CD14-positive monocyte (primary cell): ENCODE results near the gene JARID2. TPM values are rescaled to one million over a fixed set of nuclear protein-coding genes. Genes with fewer than 3 reads are reported as not detected.

Experiments
- DNase-seq, 3 donors: peaks; one replicate each; pipeline ENCODE4 v3.0.0-alpha.2; 2011 to 2022
- H2AFZ ChIP-seq: 2 replicates; pipeline ENCODE4 v1.6.0; 2012; ENCODE audit warnings: mild to moderate bottlenecking, low read depth, low read length, inconsistent platforms; ENCODE audit not compliant: insufficient read depth, poor library complexity, severe bottlenecking
- H3K27ac ChIP-seq, 2 donors: 1 replicate in 1 of 2; 2 replicates in 1 of 2; pipeline ENCODE4 v1.5.1; 2012 to 2013; ENCODE audit warnings: low read length in 2 of 2, control low read depth in 1 of 2, inconsistent platforms in 1 of 2, low read depth in 1 of 2, mild to moderate bottlenecking in 1 of 2
- H3K27me3 ChIP-seq, 2 donors: one replicate each; pipeline versions ENCODE4 v1.6.0 to v1.6.1; 2011 to 2013; ENCODE audit warnings: low read length in 2 of 2; ENCODE audit not compliant: control insufficient read depth in 2 of 2, insufficient read depth in 2 of 2
- H3K36me3 ChIP-seq, 2 donors: replicated peaks in 1 of 2; 1 replicate in 1 of 2; 2 replicates in 1 of 2; pipeline versions ENCODE4 v1.5.1 to v1.6.1; 2012 to 2013; ENCODE audit warnings: low read length in 2 of 2, control low read depth in 1 of 2, inconsistent platforms in 1 of 2, mild to moderate bottlenecking in 1 of 2; ENCODE audit not compliant: insufficient read depth in 2 of 2, control insufficient read depth in 1 of 2
- H3K4me1 ChIP-seq, 2 donors: 1 replicate in 1 of 2; 2 replicates in 1 of 2; pipeline versions ENCODE4 v1.5.1 to v1.6.1; 2012 to 2013; ENCODE audit warnings: low read length in 2 of 2, control low read depth in 1 of 2, inconsistent platforms in 1 of 2, mild to moderate bottlenecking in 1 of 2, moderate library complexity in 1 of 2; ENCODE audit not compliant: insufficient read depth in 2 of 2, control insufficient read depth in 1 of 2
- H3K4me2 ChIP-seq: replicated peaks from 2 replicates; pipeline ENCODE3; 2012; ENCODE audit warnings: low read length, moderate library complexity, mild to moderate bottlenecking; ENCODE audit not compliant: poor library complexity, severe bottlenecking; ENCODE audit errors: extremely low read depth
- H3K4me3 ChIP-seq, 3 experiments: fragments of 200-600 bp in 1 of 3; sonication (generic) in 1 of 3; replicated peaks in 1 of 3; 1 replicate in 2 of 3; 2 replicates in 1 of 3; pipeline ENCODE4 v1.5.1; 2011 to 2013; ENCODE audit warnings: low read length in 3 of 3, mild to moderate bottlenecking in 3 of 3, control low read depth in 2 of 3, low read depth in 2 of 3, inconsistent platforms in 1 of 3, moderate library complexity in 1 of 3
- H3K79me2 ChIP-seq: 2 replicates; pipeline ENCODE4 v1.6.0; 2012; ENCODE audit warnings: mild to moderate bottlenecking, control low read depth, inconsistent platforms, low read length, moderate library complexity; ENCODE audit not compliant: insufficient read depth
- H3K9ac ChIP-seq: 2 replicates; pipeline ENCODE4 v1.6.0; 2017; ENCODE audit warnings: low read length, mild to moderate bottlenecking; ENCODE audit not compliant: insufficient read depth, poor library complexity, severe bottlenecking
- H3K9me3 ChIP-seq, 2 donors: replicated peaks in 1 of 2; 1 replicate in 1 of 2; 2 replicates in 1 of 2; pipeline versions ENCODE4 v1.5.1 to v1.6.1; 2012 to 2013; ENCODE audit warnings: low read length in 2 of 2, control low read depth in 1 of 2; ENCODE audit not compliant: control insufficient read depth in 1 of 2, insufficient read depth in 1 of 2
- H4K20me1 ChIP-seq: 2 replicates; pipeline ENCODE4 v1.6.0; 2012; ENCODE audit warnings: mild to moderate bottlenecking, low read length, control low read depth, moderate library complexity; ENCODE audit not compliant: insufficient read depth
- H3K27ac Mint-ChIP-seq, 7 donors: one replicate each; pipeline ENCODE4 v1.8.0; 2020; ENCODE audit warnings: mild to moderate bottlenecking in 7 of 7, mixed read lengths in 7 of 7, moderate library complexity in 6 of 7, inconsistent platforms in 2 of 7
- H3K27me3 Mint-ChIP-seq, 3 donors: one replicate each; pipeline ENCODE4 v1.8.0; 2021 to 2022; ENCODE audit warnings: low read depth in 3 of 3, mild to moderate bottlenecking in 3 of 3, mixed read lengths in 3 of 3, moderate library complexity in 3 of 3, inconsistent platforms in 1 of 3
- H3K36me3 Mint-ChIP-seq, 2 donors: one replicate each; pipeline ENCODE4 v1.8.0; 2020; ENCODE audit warnings: mixed read lengths in 2 of 2, inconsistent platforms in 1 of 2, mild to moderate bottlenecking in 1 of 2
- H3K4me1 Mint-ChIP-seq: one replicate; pipeline ENCODE4 v1.8.0; 2020; ENCODE audit warnings: mild to moderate bottlenecking, mixed read lengths
- H3K4me3 Mint-ChIP-seq, 2 donors: one replicate each; pipeline ENCODE4 v1.8.0; 2020; ENCODE audit warnings: mild to moderate bottlenecking in 2 of 2, mixed read lengths in 2 of 2, moderate library complexity in 1 of 2
- H3K9me3 Mint-ChIP-seq, 7 donors: one replicate each; pipeline ENCODE4 v1.8.0; 2020 to 2022; ENCODE audit warnings: mixed read lengths in 7 of 7, mild to moderate bottlenecking in 6 of 7, moderate library complexity in 6 of 7, inconsistent platforms in 2 of 7
- CTCF ChIP-seq: fragments of 200-600 bp; IDR thresholded peaks from one replicate; pipeline ENCODE4 v1.8.0; 2022; ENCODE audit warnings: antibody characterized with exemption, mild to moderate bottlenecking
- WGBS: methylation state at CpG from one replicate; pipeline ENCODE4 v1.1.5; 2013; ENCODE audit warnings: missing lambda C conversion rate; ENCODE audit not compliant: insufficient coverage; 5-methylcytosine and 5-hydroxymethylcytosine counted together
- intact Hi-C, 2 donors: fragments of 100-400 bp; cut with micrococcal nuclease; formaldehyde crosslinking; loops; one replicate each; pipeline versions ENCODE4 v1.15.0 to v1.15.1; 2023
- polyA plus RNA-seq, 3 donors: library from polyadenylated mRNA; depleted of rRNA in 1 of 3; unstranded in 2 of 3; stranded (reverse) in 1 of 3; fragments of 300-500 nt in 2 of 3; fragments of >200 nt in 1 of 3; fragmentation: Illumina TruSeq in 2 of 3; gene quantifications; 1 replicate in 2 of 3; 2 replicates in 1 of 3; pipeline ENCODE4 v1.2.3, GENCODE V29; 2012 to 2021

Gene JARID2
- polyA plus RNA-seq, 3 donors: 6.8 to 17.5 (median 12.5) TPM

GRCh38 chr6:15239616-15240364 is 6.1 kb upstream of the JARID2 start:
- peaks cover 17 to 24% of the 10 kb centered on the region in 2 donors for H3K4me1 ChIP-seq
- Mint-ChIP-seq H3K36me3 (no peaks in the 10 kb centered on the region), H3K4me3 (no peak overlapping the region), H3K27me3 (peaks cover 2 to 4% (median 4%) of the 10 kb centered on the region in 3 donors), H3K9me3 (peaks cover 0 to 5% (median 0%) of the 10 kb centered on the region in 7 donors), H3K4me1 (peaks cover 20% of the 10 kb centered on the region), H3K27ac (peak overlapping the region in 1 of 7 donors; percentile 25)
- H3K79me2 ChIP-seq: peaks cover 9% of the 10 kb centered on the region
- H4K20me1 ChIP-seq: no peaks in the 10 kb centered on the region
- H3K4me2 ChIP-seq: no peak overlapping the region
- WGBS: no CpG with 5 or more reads among the region's 5 CpGs
- intact Hi-C loops: no loop called here
- no peaks in the 10 kb centered on the region for H3K36me3 ChIP-seq
- H2AFZ ChIP-seq: no peak overlapping the region
- TF ChIP-seq CTCF: no peak
- no peak for DNase-seq
- no peaks in the 10 kb centered on the region for H3K9me3 ChIP-seq
- no peaks in the 10 kb centered on the region for H3K27me3 ChIP-seq
- H3K9ac ChIP-seq: no peak overlapping the region
- no peak overlapping the region for H3K4me3 ChIP-seq
- no peak overlapping the region for H3K27ac ChIP-seq

- peaks cover 26% of the 10 kb centered on the region for H3K79me2 ChIP-seq
- WGBS: 100% methylated on average over 2 of the region's 2 CpGs
- H3K36me3 Mint-ChIP-seq: peaks cover 0 to 2% of the 10 kb centered on the region in 2 donors
- no peak overlapping the region for H3K27ac Mint-ChIP-seq
- TF ChIP-seq CTCF: no peak
- no peak overlapping the region for H2AFZ ChIP-seq
- peaks cover 16% of the 10 kb centered on the region for H4K20me1 ChIP-seq
- H3K9ac ChIP-seq: no peak overlapping the region
- no peak overlapping the region for H3K4me2 ChIP-seq
- no peaks in the 10 kb centered on the region for H3K36me3 ChIP-seq
- H3K9me3 Mint-ChIP-seq: peaks cover 0 to 2% (median 0%) of the 10 kb centered on the region in 7 donors
- H3K9me3 ChIP-seq: no peaks in the 10 kb centered on the region
- intact Hi-C loops: no loop called here
- H3K27me3 ChIP-seq: no peaks in the 10 kb centered on the region
- no peak overlapping the region for H3K27ac ChIP-seq
- peaks cover 2 to 4% (median 3%) of the 10 kb centered on the region in 3 donors for H3K27me3 Mint-ChIP-seq
- H3K4me3 ChIP-seq: no peak overlapping the region
- peaks cover 17 to 26% of the 10 kb centered on the region in 2 donors for H3K4me1 ChIP-seq
- peaks cover 20% of the 10 kb centered on the region for H3K4me1 Mint-ChIP-seq
- no peak for DNase-seq
- no peak overlapping the region for H3K4me3 Mint-ChIP-seq
Measured at GRCh38 chr6:15242503-15242902, 3.4 kb upstream of the JARID2 start.
